HCT116 (cell line): ENCODE data around the gene XYLT1. TPM values are rescaled to one million over a fixed set of nuclear protein-coding genes. Genes with fewer than 3 reads are reported as not detected.

Source experiments
- ATAC-seq: fragments of 200-7000 bp; cut with Tn5 transposase; 2 replicates; pipeline ENCODE4 v1.9.1; 2020; ENCODE audit warnings: mild to moderate bottlenecking, moderate library complexity
- BruUV-seq: library from RNA; stranded (reverse); fragments of 400-500 nt; replicated peaks from 2 replicates; lab custom pipeline; 2021; lab: Mats Ljungman, UMichigan
- CTCF ChIA-PET: fragments of 300-600 bp; sonication (Branson Sonifier 250); formaldehyde crosslinking; loops from one replicate; lab custom pipeline; 2021; ENCODE audit warnings: antibody characterized with exemption; lab: Charles Lee
- POLR2A ChIA-PET: fragments of 300-600, 350-600 bp; sonication (Branson Sonifier 250); formaldehyde crosslinking; loops from one replicate; lab custom pipeline; 2021; ENCODE audit warnings: antibody characterized with exemption; lab: Charles Lee
- RAD21 ChIA-PET, 2 experiments: fragments of 300-600 bp; sonication (Branson Sonifier 250); formaldehyde crosslinking; loops; one replicate each; lab custom pipeline; 2023; ENCODE audit warnings: low total read pairs in 2 of 2; ENCODE audit not compliant: uncharacterized antibody in 2 of 2, unreplicated experiment in 2 of 2, low non-redundant PET in 1 of 2; lab: Charles Lee
- DNase-seq: peaks from one replicate; pipeline ENCODE4 v3.0.0-alpha.2; 2010; ENCODE audit warnings: low read depth, low spot score
- H2AFZ ChIP-seq: fragments of 200-600 bp; shearing (Covaris generic), sonication (generic); 2 replicates; pipeline ENCODE4 v1.6.1; 2017; ENCODE audit warnings: low read depth, mixed run types, mixed read lengths, antibody characterized with exemption, low read length; ENCODE audit not compliant: poor library complexity, severe bottlenecking
- H3K27ac ChIP-seq: 2 replicates; pipeline ENCODE4 v1.5.1; 2012; ENCODE audit warnings: low read depth, low read length
- H3K27me3 ChIP-seq: fragments of 200-600 bp; sonication (generic); 2 replicates; pipeline ENCODE4 v1.6.1; 2016; ENCODE audit warnings: mixed run types, low read length, mixed read lengths; ENCODE audit not compliant: insufficient read depth
- H3K36me3 ChIP-seq, 2 experiments: fragments of 200-500 bp in 1 of 2; fragments of 200-600 bp in 1 of 2; sonication (Bioruptor generic) in 1 of 2; sonication (generic) in 1 of 2; 2 replicates each; pipeline versions ENCODE4 v1.5.1 to v1.6.1; 2014 to 2016; ENCODE audit warnings: low read length in 2 of 2, inconsistent platforms in 1 of 2, mixed read lengths in 1 of 2, mixed run types in 1 of 2; ENCODE audit not compliant: insufficient read depth in 2 of 2, control insufficient read depth in 1 of 2
- H3K4me1 ChIP-seq, 2 experiments: fragments of 200-600 bp in 1 of 2; sonication (generic) in 1 of 2; 2 replicates each; pipeline versions ENCODE4 v1.5.1 to v1.6.1; 2012 to 2017; ENCODE audit warnings: low read length in 2 of 2, inconsistent platforms in 1 of 2, mild to moderate bottlenecking in 1 of 2, mixed read lengths in 1 of 2, mixed run types in 1 of 2, moderate library complexity in 1 of 2; ENCODE audit not compliant: insufficient read depth in 2 of 2, control insufficient read depth in 1 of 2
- H3K4me2 ChIP-seq: fragments of 200-600 bp; sonication (generic); 2 replicates; pipeline ENCODE4 v1.6.1; 2017; ENCODE audit warnings: mixed run types, low read length, mixed read lengths
- H3K4me3 ChIP-seq, 2 experiments: fragments of 200-600 bp in 1 of 2; sonication (generic) in 1 of 2; replicated peaks in 1 of 2; 2 replicates each; pipeline ENCODE4 v1.5.1; 2011 to 2016; ENCODE audit warnings: low read length in 2 of 2, control low read depth in 1 of 2, low read depth in 1 of 2, mild to moderate bottlenecking in 1 of 2, mixed read lengths in 1 of 2, mixed run types in 1 of 2
- H3K79me2 ChIP-seq: fragments of 200-600 bp; sonication (generic); 2 replicates; pipeline ENCODE4 v1.6.1; 2017; ENCODE audit warnings: mild to moderate bottlenecking, mixed run types, low read length, moderate library complexity, mixed read lengths; ENCODE audit not compliant: insufficient read depth
- H3K9ac ChIP-seq: fragments of 200-600 bp; sonication (generic); 2 replicates; pipeline ENCODE4 v1.6.1; 2016; ENCODE audit warnings: low read length, mixed read lengths
- H3K9me2 ChIP-seq: fragments of 200-600 bp; sonication (generic), shearing (Covaris generic); 2 replicates; pipeline ENCODE4 v1.6.1; 2017; ENCODE audit warnings: mixed run types, mild to moderate bottlenecking, moderate library complexity; ENCODE audit not compliant: insufficient read depth
- H3K9me3 ChIP-seq, 2 experiments: fragments of 200-500 bp in 1 of 2; fragments of 200-600 bp in 1 of 2; sonication (Bioruptor generic) in 1 of 2; sonication (generic) in 1 of 2; 2 replicates each; pipeline ENCODE4 v1.6.1; 2014 to 2017; ENCODE audit warnings: low read length in 2 of 2, mixed read lengths in 2 of 2, inconsistent platforms in 1 of 2, low read depth in 1 of 2, mild to moderate bottlenecking in 1 of 2, mixed run types in 1 of 2, moderate library complexity in 1 of 2; ENCODE audit not compliant: control insufficient read depth in 1 of 2, insufficient read depth in 1 of 2
- H4K20me1 ChIP-seq: fragments of 200-600 bp; sonication (generic), shearing (Covaris generic); 2 replicates; pipeline ENCODE4 v1.6.1; 2017; ENCODE audit warnings: mixed run types, mild to moderate bottlenecking, moderate library complexity; ENCODE audit not compliant: insufficient read depth
- CBX3 ChIP-seq: IDR thresholded peaks from 2 replicates; pipeline ENCODE4 v1.6.1; 2012; ENCODE audit warnings: low read depth
- CEBPB ChIP-seq: IDR thresholded peaks from 2 replicates; pipeline ENCODE4 v1.6.1; 2012; ENCODE audit warnings: low read depth
- EGR1 ChIP-seq: IDR thresholded peaks from 2 replicates; pipeline ENCODE4 v1.6.1; 2012; ENCODE audit warnings: low read depth
- EZH2phosphoT487 ChIP-seq: fragments of 200-600 bp; IDR thresholded peaks from 2 replicates; pipeline ENCODE4 v1.6.1; 2018; ENCODE audit warnings: antibody characterized with exemption, borderline replicate concordance
- MAX ChIP-seq: IDR thresholded peaks from 2 replicates; pipeline ENCODE4 v1.6.1; 2012
- SRF ChIP-seq: IDR thresholded peaks from 2 replicates; pipeline ENCODE4 v1.6.1; 2012; ENCODE audit warnings: low read depth
- intact Hi-C: fragments of 100-400 bp; cut with micrococcal nuclease; formaldehyde crosslinking; loops from 2 replicates; pipeline ENCODE4 v1.10.0; 2022
- total RNA-seq: library from RNA; stranded (reverse); gene quantifications from one replicate; pipeline ENCODE4 v1.2.1, GENCODE V29; 2021; ENCODE audit not compliant: unreplicated experiment
- TF ChIP-seq, protein P1 (sequence below): IDR thresholded peaks from 2 replicates; pipeline ENCODE4 v1.6.1; 2011; ENCODE audit warnings: mild to moderate bottlenecking, low read length, moderate library complexity; ENCODE audit not compliant: insufficient replicate concordance; ENCODE audit errors: extremely low read depth

The XYLT1 gene
- total RNA-seq, 1 experiment from 2014 or later, result 4.5 TPM

DNA sequence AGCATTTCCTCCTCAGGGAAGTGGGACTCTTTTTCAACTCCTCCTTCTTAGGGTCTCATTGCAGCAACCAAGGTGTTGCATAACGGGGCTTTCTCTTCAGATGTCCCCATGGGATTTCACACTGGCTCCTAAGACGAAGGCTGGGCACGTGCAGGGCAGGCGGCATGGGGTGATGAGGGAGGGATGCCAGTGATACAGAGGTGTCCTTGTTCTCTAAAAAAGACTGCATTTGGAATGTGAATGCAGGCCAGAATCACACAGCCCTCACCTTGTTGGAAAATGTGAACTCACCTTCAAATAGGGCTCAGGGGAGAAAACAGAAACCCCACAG, 105.6 kb downstream of the XYLT1 start:
- H3K9me3 ChIP-seq, result no peaks in the 10 kb centered on the region
- no peaks in the 10 kb centered on the region for H3K79me2 ChIP-seq
- H3K9me2 ChIP-seq, result no peaks in the 10 kb centered on the region
- no peak overlapping the region for H3K4me2 ChIP-seq
- H2AFZ ChIP-seq, result no peak overlapping the region
- H3K4me3 ChIP-seq, result no peak overlapping the region
- H4K20me1 ChIP-seq, result no peaks in the 10 kb centered on the region
- BruUV-seq, result no TSS peak
- DNase-seq (no peak), ATAC-seq (no peak)
- peaks cover under 1 to 3% of the 10 kb centered on the region in 2 experiments; a peak in 1 of 4 replicates for H3K4me1 ChIP-seq
- H3K36me3 ChIP-seq, result no peaks in the 10 kb centered on the region
- CTCF ChIA-PET, result no interaction called here
- POLR2A ChIA-PET, result no interaction called here
- no peak overlapping the region for H3K27ac ChIP-seq
- no peak overlapping the region for H3K9ac ChIP-seq
- H3K27me3 ChIP-seq, result 0 out of 2 replicates have a peak, but pooled peaks cover under 1% of the 10 kb centered on the region
- intact Hi-C loops, result no loop called here
- RAD21 ChIA-PET, result no interaction called here
- TF ChIP-seq CBX3, result no peak
- TF ChIP-seq CEBPB, result no peak
- no peak for TF ChIP-seq EZH2phosphoT487
- no peak for TF ChIP-seq SRF
- no peak for TF ChIP-seq MAX
- TF ChIP-seq, protein P1, sequence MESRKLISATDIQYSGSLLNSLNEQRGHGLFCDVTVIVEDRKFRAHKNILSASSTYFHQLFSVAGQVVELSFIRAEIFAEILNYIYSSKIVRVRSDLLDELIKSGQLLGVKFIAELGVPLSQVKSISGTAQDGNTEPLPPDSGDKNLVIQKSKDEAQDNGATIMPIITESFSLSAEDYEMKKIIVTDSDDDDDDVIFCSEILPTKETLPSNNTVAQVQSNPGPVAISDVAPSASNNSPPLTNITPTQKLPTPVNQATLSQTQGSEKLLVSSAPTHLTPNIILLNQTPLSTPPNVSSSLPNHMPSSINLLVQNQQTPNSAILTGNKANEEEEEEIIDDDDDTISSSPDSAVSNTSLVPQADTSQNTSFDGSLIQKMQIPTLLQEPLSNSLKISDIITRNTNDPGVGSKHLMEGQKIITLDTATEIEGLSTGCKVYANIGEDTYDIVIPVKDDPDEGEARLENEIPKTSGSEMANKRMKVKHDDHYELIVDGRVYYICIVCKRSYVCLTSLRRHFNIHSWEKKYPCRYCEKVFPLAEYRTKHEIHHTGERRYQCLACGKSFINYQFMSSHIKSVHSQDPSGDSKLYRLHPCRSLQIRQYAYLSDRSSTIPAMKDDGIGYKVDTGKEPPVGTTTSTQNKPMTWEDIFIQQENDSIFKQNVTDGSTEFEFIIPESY, result no peak
- TF ChIP-seq EGR1, result no peak
- TF ChIP-seq, all 23 proteins: peak for 0
